ENCODE data around the gene MIER3. TPM values are rescaled to one million over a fixed set of nuclear protein-coding genes. Genes with fewer than 3 reads are reported as not detected.

The MIER3 gene
- total RNA-seq, 2 donors from 2014 or later, result 48.3 to 51.8 TPM

GRCh38 chr5:56896763-56897162 lies 55.2 kb downstream of the MIER3 start:
- H3K27me3 Mint-ChIP-seq (ENCODE audit: insufficient read depth), result no peaks in the 10 kb centered on the region
- no peak for TF ChIP-seq CTCF (conservative IDR thresholded peaks at IDR 0.05)
- Histone ChIP-seq H3K4me1 (ENCODE audit: control insufficient read depth, insufficient read depth, low read length) (no peaks in the 10 kb centered on the region), H3K9me3 (ENCODE audit: control insufficient read depth, low read length) (no peaks in the 10 kb centered on the region), H3K9ac (ENCODE audit: extremely low read depth, low read length, poor library complexity, severe bottlenecking) (no peak overlapping the region), H3K27me3 (ENCODE audit: control insufficient read depth, insufficient read depth, low read length, poor library complexity, severe bottlenecking) (no peaks in the 10 kb centered on the region), H3K4me3 (ENCODE audit: low read length) (no peak overlapping the region), H3K27ac (ENCODE audit: low read depth, low read length) (no peak overlapping the region), H3K36me3 (ENCODE audit: control insufficient read depth, insufficient read depth, low read length) (peaks cover 27% of the 10 kb centered on the region)
- H3K4me1 Mint-ChIP-seq, result no peaks in the 10 kb centered on the region
- no peak overlapping the region for H3K27ac Mint-ChIP-seq
- H3K4me3 Mint-ChIP-seq, result no peak overlapping the region
- no peak for DNase-seq
- WGBS, 2 experiments (ENCODE audit: insufficient coverage in 1 of 2, insufficient read length in 1 of 2), result 99% methylated on average over 4 of the region's 4 CpGs; no CpG with 5 or more reads in 1 of the 2 experiments
- H3K36me3 Mint-ChIP-seq (ENCODE audit: low read depth), result peaks cover 10% of the 10 kb centered on the region
- no peaks in the 10 kb centered on the region for H3K9me3 Mint-ChIP-seq

GRCh38 chr5:56893251-56893951 lies 58.5 kb downstream of the MIER3 start:
- no peaks in the 10 kb centered on the region for H3K27me3 Mint-ChIP-seq (ENCODE audit: insufficient read depth)
- H3K27me3 ChIP-seq (ENCODE audit: control insufficient read depth, insufficient read depth, low read length, poor library complexity, severe bottlenecking), result no peaks in the 10 kb centered on the region
- no peaks in the 10 kb centered on the region for H3K9me3 Mint-ChIP-seq
- H3K4me1 ChIP-seq (ENCODE audit: control insufficient read depth, insufficient read depth, low read length), result no peaks in the 10 kb centered on the region
- H3K36me3 ChIP-seq (ENCODE audit: control insufficient read depth, insufficient read depth, low read length), result peaks cover 53% of the 10 kb centered on the region
- 94 to 95% methylated on average over 5 of the region's 5 CpGs for WGBS, 2 experiments (ENCODE audit: insufficient coverage in 1 of 2, insufficient read length in 1 of 2)
- H3K9ac ChIP-seq (ENCODE audit: extremely low read depth, low read length, poor library complexity, severe bottlenecking), result no peak overlapping the region
- H3K4me3 ChIP-seq (ENCODE audit: low read length), result no peak overlapping the region
- no peak for DNase-seq
- H3K4me3 Mint-ChIP-seq, result no peak overlapping the region
- peaks cover 41% of the 10 kb centered on the region for H3K36me3 Mint-ChIP-seq (ENCODE audit: low read depth)
- H3K9me3 ChIP-seq (ENCODE audit: control insufficient read depth, low read length), result no peaks in the 10 kb centered on the region
- H3K4me1 Mint-ChIP-seq, result no peaks in the 10 kb centered on the region
- TF ChIP-seq CTCF (conservative IDR thresholded peaks at IDR 0.05), result no peak
- no peak overlapping the region for H3K27ac Mint-ChIP-seq
- H3K27ac ChIP-seq (ENCODE audit: low read depth, low read length), result no peak overlapping the region

- Histone ChIP-seq H3K9me3 (ENCODE audit: control insufficient read depth, low read length) (no peaks in the 10 kb centered on the region), H3K27ac (ENCODE audit: low read depth, low read length) (no peak overlapping the region), H3K36me3 (ENCODE audit: control insufficient read depth, insufficient read depth, low read length) (peaks cover 95% of the 10 kb centered on the region), H3K4me3 (ENCODE audit: low read length) (no peak overlapping the region), H3K4me1 (ENCODE audit: control insufficient read depth, insufficient read depth, low read length) (no peaks in the 10 kb centered on the region), H3K27me3 (ENCODE audit: control insufficient read depth, insufficient read depth, low read length, poor library complexity, severe bottlenecking) (no peaks in the 10 kb centered on the region), H3K9ac (ENCODE audit: extremely low read depth, low read length, poor library complexity, severe bottlenecking) (no peak overlapping the region)
- H3K9me3 Mint-ChIP-seq, result no peaks in the 10 kb centered on the region
- no peaks in the 10 kb centered on the region for H3K27me3 Mint-ChIP-seq (ENCODE audit: insufficient read depth)
- H3K4me1 Mint-ChIP-seq, result peaks cover 2% of the 10 kb centered on the region
- no peak for TF ChIP-seq CTCF (conservative IDR thresholded peaks at IDR 0.05)
- WGBS, 2 experiments (ENCODE audit: insufficient coverage in 1 of 2, insufficient read length in 1 of 2), result 91 to 98% methylated on average over 5 of the region's 5 CpGs
- DNase-seq, result no peak
- peaks cover 62% of the 10 kb centered on the region for H3K36me3 Mint-ChIP-seq (ENCODE audit: low read depth)
- no peak overlapping the region for H3K27ac Mint-ChIP-seq
- no peak overlapping the region for H3K4me3 Mint-ChIP-seq
Measured at GRCh38 chr5:56881571-56881970, 70.4 kb downstream of the MIER3 start.

All from endodermal cell (in vitro differentiated cells).